DND-41 (cell line): Measurements from ENCODE around the gene RBM18.

Experiments used
- ATAC-seq: fragments of 200-7000 bp; cut with Tn5 transposase; 3 replicates; pipeline ENCODE4 v1.9.1; 2021; ENCODE audit warnings: low read depth; ENCODE audit not compliant: insufficient read depth
- DNase-seq: peaks from one replicate; pipeline ENCODE4 v3.0.0-alpha.2; 2020
- H2AFZ ChIP-seq: 2 replicates; pipeline ENCODE4 v1.6.0; 2012; ENCODE audit warnings: low read depth, low read length
- H3K27ac ChIP-seq: 2 replicates; pipeline ENCODE4 v1.5.1; 2012; ENCODE audit warnings: low read length, inconsistent platforms
- H3K27me3 ChIP-seq: fragments of 200-600 bp; sonication (generic); 2 replicates; pipeline ENCODE4 v1.6.0; 2012; ENCODE audit warnings: low read length, mild to moderate bottlenecking, inconsistent platforms; ENCODE audit not compliant: insufficient read depth, poor library complexity
- H3K36me3 ChIP-seq: 2 replicates; pipeline ENCODE4 v1.5.1; 2012; ENCODE audit warnings: low read length, inconsistent platforms; ENCODE audit not compliant: insufficient read depth
- H3K4me1 ChIP-seq: 2 replicates; pipeline ENCODE4 v1.5.1; 2012; ENCODE audit warnings: mild to moderate bottlenecking, low read length; ENCODE audit not compliant: insufficient read depth
- H3K4me2 ChIP-seq: 2 replicates; pipeline ENCODE4 v1.6.0; 2012; ENCODE audit warnings: mild to moderate bottlenecking, moderate library complexity, low read length, inconsistent platforms; ENCODE audit not compliant: insufficient read depth
- H3K4me3 ChIP-seq, 2 experiments: fragments of 200-600 bp in 1 of 2; shearing (Covaris generic) in 1 of 2; 2 replicates each; pipeline ENCODE4 v1.5.1; 2012 to 2016; ENCODE audit warnings: inconsistent platforms in 2 of 2, low read length in 2 of 2, mild to moderate bottlenecking in 2 of 2, low read depth in 1 of 2, moderate library complexity in 1 of 2
- H3K79me2 ChIP-seq: 2 replicates; pipeline ENCODE4 v1.6.0; 2012; ENCODE audit warnings: low read length, inconsistent platforms; ENCODE audit not compliant: insufficient read depth
- H3K9ac ChIP-seq: 2 replicates; pipeline ENCODE4 v1.6.0; 2012; ENCODE audit warnings: low read depth, mild to moderate bottlenecking, inconsistent platforms, low read length, moderate library complexity
- H3K9me3 ChIP-seq: 2 replicates; pipeline ENCODE4 v1.5.1; 2012; ENCODE audit warnings: low read length, moderate library complexity, mild to moderate bottlenecking, inconsistent platforms; ENCODE audit not compliant: insufficient read depth, severe bottlenecking
- H4K20me1 ChIP-seq: 2 replicates; pipeline ENCODE4 v1.6.0; 2012; ENCODE audit warnings: low read length; ENCODE audit not compliant: insufficient read depth
- CTCF ChIP-seq: IDR thresholded peaks from 2 replicates; pipeline ENCODE4 v1.5.1; 2012; ENCODE audit warnings: borderline replicate concordance, low read length, moderate library complexity, mild to moderate bottlenecking; ENCODE audit not compliant: poor library complexity, severe bottlenecking; ENCODE audit errors: extremely low read depth
- EZH2 ChIP-seq: IDR thresholded peaks from 3 replicates; pipeline ENCODE4 v1.6.1; 2012; ENCODE audit warnings: borderline replicate concordance, low read depth, mild to moderate bottlenecking, moderate library complexity, low read length, inconsistent platforms; ENCODE audit not compliant: severe bottlenecking

RBM18 gene

GRCh38 chr9:122228191-122228567, 36.5 kb downstream of the RBM18 start:
- TF ChIP-seq CTCF = no peak
- TF ChIP-seq EZH2 = no peak
- Histone ChIP-seq H3K79me2 (no peaks in the 10 kb centered on the region), H2AFZ (no peak overlapping the region), H3K4me1 (no peaks in the 10 kb centered on the region), H3K36me3 (no peaks in the 10 kb centered on the region), H3K4me3 (no peak overlapping the region), H3K9ac (no peak overlapping the region), H4K20me1 (no peaks in the 10 kb centered on the region), H3K27ac (no peak overlapping the region), H3K27me3 (peaks cover 8% of the 10 kb centered on the region), H3K9me3 (no peaks in the 10 kb centered on the region), H3K4me2 (no peak overlapping the region)
- ATAC-seq (no peak), DNase-seq (no peak)

- Histone ChIP-seq H3K79me2 (no peaks in the 10 kb centered on the region), H4K20me1 (no peaks in the 10 kb centered on the region), H3K27me3 (peaks cover 8% of the 10 kb centered on the region), H3K9ac (no peak overlapping the region), H3K4me3 (no peak overlapping the region), H3K36me3 (no peaks in the 10 kb centered on the region), H3K27ac (no peak overlapping the region), H3K4me2 (no peak overlapping the region), H3K4me1 (no peaks in the 10 kb centered on the region), H3K9me3 (no peaks in the 10 kb centered on the region), H2AFZ (no peak overlapping the region)
- TF ChIP-seq EZH2 (no peak), CTCF (no peak)
- ATAC-seq (no peak), DNase-seq (no peak)
Measured at GRCh38 chr9:122227575-122227900, 37.1 kb downstream of the RBM18 start.

- no peak overlapping the region for H3K27ac ChIP-seq
- TF ChIP-seq EZH2 (no peak), CTCF (no peak)
- no peak overlapping the region for H3K4me2 ChIP-seq
- DNase-seq (no peak), ATAC-seq (no peak)
- no peak overlapping the region for H3K9ac ChIP-seq
- no peak overlapping the region for H3K4me3 ChIP-seq
- no peaks in the 10 kb centered on the region for H3K79me2 ChIP-seq
- H4K20me1 ChIP-seq = no peaks in the 10 kb centered on the region
- H3K27me3 ChIP-seq = peaks cover 8% of the 10 kb centered on the region
- H3K9me3 ChIP-seq = no peaks in the 10 kb centered on the region
- H2AFZ ChIP-seq = no peak overlapping the region
- H3K4me1 ChIP-seq = no peaks in the 10 kb centered on the region
- H3K36me3 ChIP-seq = no peaks in the 10 kb centered on the region
Measured at GRCh38 chr9:122226758-122227574, 37.7 kb downstream of the RBM18 start.
